MCF 10A (cell line): ENCODE results near the gene ZNF469. TPM values are rescaled to one million over a fixed set of nuclear protein-coding genes. Genes with fewer than 3 reads are reported as not detected.
A peak's percentile ranks its signal among the peaks of the same experiment; 100 is the strongest.

Source experiments
- BruUV-seq: library from RNA; stranded (reverse); fragments of 400-500 nt; replicated peaks from 2 replicates; lab custom pipeline; 2021; lab: Mats Ljungman, UMichigan
- CTCF ChIA-PET: fragments of 300-600 bp; sonication (Branson Sonifier 250); formaldehyde crosslinking; extraction: SDS; loops from one replicate; lab custom pipeline; 2021; ENCODE audit warnings: antibody characterized with exemption, inconsistent platforms; lab: Yijun Ruan, JAX
- POLR2A ChIA-PET: fragments of 300-600, 350-650 bp; sonication (Branson Sonifier 250); formaldehyde crosslinking; extraction: SDS; loops from one replicate; lab custom pipeline; 2020; ENCODE audit warnings: antibody characterized with exemption, inconsistent platforms; lab: Yijun Ruan, JAX
- DNase-seq: peaks from one replicate; pipeline ENCODE4 v3.0.0-alpha.2; 2018; ENCODE audit not compliant: unreplicated experiment
- H3K27ac Mint-ChIP-seq: one replicate; pipeline ENCODE4 v1.8.0; 2022; ENCODE audit warnings: mild to moderate bottlenecking, low read depth, mixed read lengths; ENCODE audit not compliant: unreplicated experiment
- H3K27me3 Mint-ChIP-seq: one replicate; pipeline ENCODE4 v1.8.0; 2022; ENCODE audit warnings: mixed read lengths; ENCODE audit not compliant: insufficient read depth, unreplicated experiment
- H3K36me3 Mint-ChIP-seq: one replicate; pipeline ENCODE4 v1.8.0; 2022; ENCODE audit warnings: mild to moderate bottlenecking, moderate library complexity, mixed read lengths; ENCODE audit not compliant: insufficient read depth, unreplicated experiment
- H3K4me1 Mint-ChIP-seq: one replicate; pipeline ENCODE4 v1.8.0; 2022; ENCODE audit warnings: mixed read lengths; ENCODE audit not compliant: insufficient read depth, unreplicated experiment
- H3K4me3 Mint-ChIP-seq: one replicate; pipeline ENCODE4 v1.8.0; 2022; ENCODE audit warnings: mild to moderate bottlenecking, moderate library complexity, mixed read lengths; ENCODE audit not compliant: unreplicated experiment
- H3K9me3 Mint-ChIP-seq: one replicate; pipeline ENCODE4 v1.8.0; 2022; ENCODE audit warnings: mixed read lengths; ENCODE audit not compliant: unreplicated experiment
- CTCF ChIP-seq: fragments of 200-600 bp; IDR thresholded peaks from one replicate; pipeline ENCODE4 v1.8.0; 2022; ENCODE audit warnings: antibody characterized with exemption, mild to moderate bottlenecking; ENCODE audit not compliant: unreplicated experiment
- intact Hi-C: fragments of 100-400 bp; cut with micrococcal nuclease; formaldehyde crosslinking; loops from 2 replicates; pipeline ENCODE4 v1.14.1; 2022
- total RNA-seq: library from RNA; stranded (reverse); gene quantifications from 2 replicates; pipeline ENCODE4 v1.2.3, GENCODE V29; 2022

Gene ZNF469
- total RNA-seq, 1 experiment from 2014 or later, result not detected

DNA sequence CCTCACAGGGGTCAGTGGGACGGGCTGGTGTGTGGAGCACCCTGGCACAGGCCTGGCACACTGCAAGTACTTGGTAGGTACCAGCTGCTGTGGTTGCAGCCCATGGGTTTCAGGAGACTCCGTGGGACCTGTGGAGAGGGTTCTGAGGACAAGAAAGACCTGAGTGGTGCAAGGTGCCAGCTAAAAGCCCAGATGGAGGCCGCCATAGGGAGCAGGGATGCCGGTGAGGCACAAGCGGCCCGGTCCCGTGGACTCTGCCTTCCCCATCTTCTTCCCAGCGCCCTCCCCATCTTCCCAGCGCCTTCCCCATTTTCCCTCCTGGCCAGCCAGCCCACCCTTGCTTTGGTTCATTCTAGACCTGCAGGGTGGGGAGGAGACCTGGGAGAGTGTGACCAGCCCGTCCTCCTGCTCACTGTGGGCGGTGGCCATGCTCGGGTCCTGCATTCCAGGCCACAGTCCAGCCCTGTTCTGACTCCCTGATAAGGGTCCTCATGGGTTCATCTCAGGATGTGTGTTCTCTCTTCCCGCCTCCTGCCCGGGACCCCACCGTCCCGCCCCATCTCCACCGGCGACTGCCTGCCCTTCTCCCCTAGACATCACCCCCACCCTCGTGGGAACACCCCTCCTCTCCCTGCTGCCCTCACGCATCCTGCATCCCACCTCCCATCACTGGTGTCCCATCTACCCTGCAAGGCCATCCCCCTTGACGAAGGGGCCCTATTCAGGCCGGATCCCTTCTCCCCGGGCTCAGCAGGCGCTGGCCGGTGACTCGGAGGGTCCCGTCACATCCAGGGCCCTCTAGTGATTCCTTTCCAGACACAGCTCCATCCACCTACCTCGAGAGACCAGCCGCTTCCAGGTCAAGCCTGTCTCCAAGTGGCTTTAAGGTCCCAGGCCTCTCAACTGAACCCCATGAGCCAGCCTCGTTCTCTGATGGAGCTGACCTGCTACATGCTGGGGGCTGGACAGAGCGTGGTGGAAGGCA, 3.4 kb downstream of the ZNF469 start:
- no peak overlapping the region for H3K4me3 Mint-ChIP-seq
- H3K27ac Mint-ChIP-seq, result no peak overlapping the region
- peaks cover 6% of the 10 kb centered on the region for H3K36me3 Mint-ChIP-seq
- TF ChIP-seq CTCF, result no peak
- peaks cover 24% of the 10 kb centered on the region for H3K27me3 Mint-ChIP-seq
- no peak for DNase-seq
- intact Hi-C loops, result no loop called here
- BruUV-seq, result no TSS peak
- H3K9me3 Mint-ChIP-seq, result no peaks in the 10 kb centered on the region
- POLR2A ChIA-PET, result no interaction called here
- CTCF ChIA-PET, result no interaction called here
- H3K4me1 Mint-ChIP-seq, result no peaks in the 10 kb centered on the region

DNA sequence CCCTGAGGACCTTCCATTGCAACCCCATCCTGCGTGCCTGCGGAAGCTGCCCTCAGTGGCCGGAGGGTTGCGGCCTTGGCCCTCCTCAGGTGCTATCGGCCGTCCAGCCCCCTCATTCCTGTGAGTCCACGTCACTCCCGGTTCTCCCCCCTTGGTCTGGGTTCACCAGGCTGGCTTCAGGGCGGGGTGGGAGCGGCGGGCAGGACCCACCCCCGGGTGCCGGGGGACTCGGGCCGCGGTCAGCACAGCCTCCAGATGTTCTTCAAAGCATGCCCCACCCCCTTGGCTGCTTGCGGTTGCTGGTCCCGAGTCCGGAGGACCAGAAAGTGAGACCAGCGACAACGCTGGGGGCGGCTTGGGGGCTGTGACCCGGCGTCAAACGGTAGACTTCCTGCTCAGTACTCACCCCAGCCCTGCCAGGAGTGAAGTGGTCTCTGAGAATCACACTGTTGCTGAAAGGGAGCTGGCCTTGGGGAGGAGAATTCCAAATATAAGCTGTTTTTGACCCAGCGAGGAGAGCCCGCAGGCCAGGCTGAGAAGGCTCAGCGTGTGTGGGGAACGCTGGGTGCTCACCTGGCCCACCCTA, 4.5 kb downstream of the ZNF469 start:
- Mint-ChIP-seq H3K27ac (no peak overlapping the region), H3K9me3 (no peaks in the 10 kb centered on the region), H3K27me3 (peaks cover 36% of the 10 kb centered on the region), H3K4me1 (no peaks in the 10 kb centered on the region), H3K36me3 (peaks cover 4% of the 10 kb centered on the region), H3K4me3 (no peak overlapping the region)
- BruUV-seq, result no TSS peak
- POLR2A ChIA-PET, result no interaction called here
- no peak for TF ChIP-seq CTCF
- CTCF ChIA-PET, result no interaction called here
- intact Hi-C loops, result no loop called here
- no peak for DNase-seq

DNA sequence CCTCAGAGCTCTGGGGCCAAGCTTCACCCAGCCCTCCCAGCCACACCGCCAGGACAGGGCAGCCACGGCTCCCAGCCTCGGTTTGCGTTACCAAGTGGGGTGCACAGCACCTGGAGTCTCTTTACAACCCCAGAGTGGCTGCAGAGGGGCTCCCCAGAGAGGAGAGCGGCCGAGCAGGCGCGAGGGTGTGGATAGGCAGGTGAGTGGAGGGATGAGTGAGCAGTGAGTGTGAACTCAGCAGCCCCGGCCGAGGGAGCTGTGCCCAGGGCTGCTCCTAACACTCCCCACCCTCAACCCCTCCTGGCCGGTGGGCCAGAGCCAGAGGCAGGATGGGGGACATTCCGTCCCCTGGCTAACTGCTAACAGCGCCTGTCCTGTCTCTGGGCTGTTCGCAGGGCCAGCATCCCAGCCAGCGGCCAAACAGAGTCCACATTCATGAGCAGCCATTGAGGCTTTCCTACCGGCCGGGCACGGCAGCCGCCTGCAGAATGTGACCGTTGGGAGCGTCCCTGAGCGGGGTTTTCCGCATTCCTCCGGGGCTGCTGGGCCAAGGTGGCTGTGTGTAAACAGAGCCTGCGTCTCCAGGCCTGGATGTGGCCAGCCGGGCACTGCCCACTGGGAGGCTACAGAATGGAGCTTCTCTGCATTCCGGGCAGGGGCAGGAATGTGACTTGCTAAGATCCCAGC, 5.3 kb downstream of the ZNF469 start:
- ChIA-PET CTCF (no interaction called here), POLR2A (no interaction called here)
- Mint-ChIP-seq H3K27me3 (peaks cover 44% of the 10 kb centered on the region), H3K9me3 (no peaks in the 10 kb centered on the region), H3K4me3 (no peak overlapping the region), H3K27ac (no peak overlapping the region), H3K4me1 (no peaks in the 10 kb centered on the region), H3K36me3 (no peaks in the 10 kb centered on the region)
- TF ChIP-seq CTCF, result no peak
- no TSS peak for BruUV-seq
- intact Hi-C loops, result no loop called here
- peak; percentile 21 for DNase-seq

DNA sequence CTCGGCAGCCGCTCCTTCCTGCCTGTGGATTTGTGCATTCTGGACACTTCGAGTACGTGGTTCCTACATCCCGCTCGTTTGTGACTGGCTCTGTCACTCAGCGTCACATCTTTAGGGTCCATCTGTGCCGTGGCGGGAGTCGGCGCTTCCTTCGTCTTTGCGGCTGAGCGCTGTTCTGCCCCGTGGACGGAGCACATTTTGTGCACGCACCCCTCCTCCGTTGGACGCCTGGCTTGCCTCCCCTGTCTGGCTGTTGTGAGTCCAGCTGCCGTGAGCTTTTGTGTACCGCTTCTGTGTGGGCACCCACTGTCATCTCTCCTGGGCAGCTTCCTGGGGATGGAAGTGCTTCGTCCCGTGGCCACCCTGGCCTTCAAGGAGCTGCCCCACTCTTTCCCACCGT, 6.4 kb downstream of the ZNF469 start:
- H3K9me3 Mint-ChIP-seq, result no peaks in the 10 kb centered on the region
- peaks cover 47% of the 10 kb centered on the region for H3K27me3 Mint-ChIP-seq
- BruUV-seq, result no TSS peak
- H3K27ac Mint-ChIP-seq, result no peak overlapping the region
- ChIA-PET POLR2A (interaction anchor here (0.7 kb wide), 1 partner anchor 184 kb away, joined by 3 read pairs; no protein-coding TSS in a partner anchor), CTCF (interaction anchor here (0.6 kb wide), 1 partner anchor 15 kb away, joined by 4 read pairs; no protein-coding TSS in a partner anchor)
- no peak overlapping the region for H3K4me3 Mint-ChIP-seq
- no peak for DNase-seq
- intact Hi-C loops, result no loop called here
- H3K4me1 Mint-ChIP-seq, result no peaks in the 10 kb centered on the region
- TF ChIP-seq CTCF, result no peak
- no peaks in the 10 kb centered on the region for H3K36me3 Mint-ChIP-seq
